GM23338 (cell line): ENCODE data around the gene SRSF3. TPM values are rescaled to one million over a fixed set of nuclear protein-coding genes. Genes with fewer than 3 reads are reported as not detected.

ENCODE experiments used
- ATAC-seq: fragments of 200-7000 bp; cut with Tn5 transposase; 3 replicates; pipeline ENCODE4 v1.9.1; 2020
- DNase-seq: peaks from one replicate; pipeline ENCODE4 v3.0.0-alpha.2; 2015; ENCODE audit warnings: low spot score
- H2AFZ ChIP-seq: fragments of 200-600 bp; sonication (generic); 2 replicates; pipeline ENCODE4 v1.8.0; 2016; ENCODE audit warnings: antibody characterized with exemption, mild to moderate bottlenecking, moderate library complexity
- H3F3A ChIP-seq: fragments of 200-600 bp; sonication (generic); replicated peaks from 2 replicates; pipeline ENCODE4 v1.8.0; 2017; ENCODE audit warnings: antibody characterized with exemption, mixed run types, low read depth
- H3K27ac ChIP-seq: fragments of 200-600 bp; sonication (generic); 2 replicates; pipeline ENCODE4 v1.6.1; 2016; ENCODE audit warnings: low read depth
- H3K27me3 ChIP-seq: fragments of 200-600 bp; sonication (generic); 2 replicates; pipeline ENCODE4 v1.8.0; 2016; ENCODE audit warnings: mild to moderate bottlenecking, mixed run types, moderate library complexity; ENCODE audit not compliant: insufficient read depth
- H3K36me3 ChIP-seq: fragments of 200-600 bp; sonication (generic); 2 replicates; pipeline ENCODE4 v1.8.0; 2016; ENCODE audit warnings: mild to moderate bottlenecking; ENCODE audit not compliant: insufficient read depth
- H3K4me1 ChIP-seq: fragments of 200-600 bp; sonication (generic); 2 replicates; pipeline ENCODE4 v1.8.0; 2016; ENCODE audit warnings: mild to moderate bottlenecking, moderate library complexity; ENCODE audit not compliant: insufficient read depth
- H3K4me2 ChIP-seq: fragments of 200-600 bp; sonication (generic); 2 replicates; pipeline ENCODE4 v1.7.1; 2017; ENCODE audit warnings: mixed run types
- H3K4me3 ChIP-seq: fragments of 200-600 bp; sonication (generic); 2 replicates; pipeline ENCODE4 v1.6.1; 2016; ENCODE audit warnings: mixed run types
- H3K79me2 ChIP-seq: fragments of 200-600 bp; sonication (generic); replicated peaks from 2 replicates; pipeline ENCODE4 v1.8.0; 2017; ENCODE audit warnings: mild to moderate bottlenecking; ENCODE audit not compliant: insufficient read depth
- H3K9me2 ChIP-seq: fragments of 200-600 bp; sonication (generic); 2 replicates; pipeline ENCODE4 v1.8.0; 2017; ENCODE audit not compliant: insufficient read depth
- H4K20me1 ChIP-seq: fragments of 200-600 bp; sonication (generic); replicated peaks from 2 replicates; pipeline ENCODE4 v1.8.0; 2017; ENCODE audit warnings: mild to moderate bottlenecking; ENCODE audit not compliant: insufficient read depth
- H3K27ac Mint-ChIP-seq: 2 replicates; pipeline ENCODE4 v1.8.0; 2020; ENCODE audit warnings: inconsistent platforms, mild to moderate bottlenecking, moderate library complexity, mixed read lengths
- H3K27me3 Mint-ChIP-seq: 3 replicates; pipeline ENCODE4 v1.8.0; 2022; ENCODE audit warnings: low read depth, mild to moderate bottlenecking, moderate library complexity, mixed read lengths, inconsistent platforms; ENCODE audit not compliant: insufficient read depth, poor library complexity
- H3K36me3 Mint-ChIP-seq: 3 replicates; pipeline ENCODE4 v1.8.0; 2021; ENCODE audit warnings: low read depth, mild to moderate bottlenecking, inconsistent platforms, moderate library complexity, mixed read lengths
- H3K4me1 Mint-ChIP-seq: 3 replicates; pipeline ENCODE4 v1.8.0; 2020; ENCODE audit warnings: mild to moderate bottlenecking, inconsistent platforms, mixed read lengths
- H3K4me3 Mint-ChIP-seq: 3 replicates; pipeline ENCODE4 v1.8.0; 2021; ENCODE audit warnings: moderate library complexity, mild to moderate bottlenecking, inconsistent platforms, mixed read lengths
- H3K9me3 Mint-ChIP-seq: 3 replicates; pipeline ENCODE4 v1.8.0; 2020; ENCODE audit warnings: moderate library complexity, mild to moderate bottlenecking, inconsistent platforms, mixed read lengths
- CREB1 ChIP-seq: fragments of 250-450 bp; sonication (Bioruptor Pico); IDR thresholded peaks from 2 replicates; pipeline ENCODE4 v1.5.0; 2020; ENCODE audit warnings: low read depth, mild to moderate bottlenecking, moderate library complexity
- EZH2 ChIP-seq: fragments of 200-600 bp; sonication (generic); IDR thresholded peaks from one replicate; pipeline ENCODE4 v1.8.0; 2017; ENCODE audit warnings: antibody characterized with exemption, mild to moderate bottlenecking, low read depth; ENCODE audit not compliant: unreplicated experiment
- EZH2phosphoT487 ChIP-seq: fragments of 200-600 bp; sonication (generic); IDR thresholded peaks from one replicate; pipeline ENCODE4 v1.8.1; 2018; ENCODE audit warnings: antibody characterized with exemption; ENCODE audit not compliant: unreplicated experiment
- NANOG ChIP-seq: IDR thresholded peaks from 2 replicates; pipeline ENCODE4 v1.6.1; 2016; ENCODE audit warnings: antibody characterized with exemption, borderline replicate concordance
- STAT1 ChIP-seq: IDR thresholded peaks from one replicate; pipeline ENCODE4 v1.6.1; 2016; ENCODE audit warnings: antibody characterized with exemption; ENCODE audit not compliant: unreplicated experiment
- ZNF331 ChIP-seq: fragments of 250-450 bp; sonication (Bioruptor Pico); IDR thresholded peaks from 2 replicates; pipeline ENCODE4 v1.5.0; 2020; ENCODE audit warnings: low read depth, mild to moderate bottlenecking, moderate library complexity
- polyA plus RNA-seq: library from polyadenylated mRNA; unstranded; fragments of >200 nt; fragmentation: Nextera tagmentation; extraction: Ambion mirVana; gene quantifications from 2 replicates; pipeline ENCODE4 v1.2.1, GENCODE V29; 2016
- total RNA-seq: library from RNA; depleted of rRNA; stranded (reverse); fragments of >200 nt; shearing (Covaris generic); gene quantifications from 2 replicates; pipeline ENCODE4 v1.2.3, GENCODE V29; 2014
- TF ChIP-seq, protein P1 (sequence below), 2 experiments: fragments of 200-600 bp in 1 of 2; sonication (generic) in 1 of 2; conservative IDR thresholded peaks; 2 replicates each; pipeline versions ENCODE4 v1.5.1 to v1.6.1; 2016 to 2017; ENCODE audit warnings: antibody characterized with exemption in 2 of 2, low read depth in 2 of 2, mild to moderate bottlenecking in 2 of 2, moderate library complexity in 1 of 2
- TF ChIP-seq, protein P2 (sequence below): IDR thresholded peaks from 2 replicates; pipeline ENCODE4 v1.6.1; 2016; ENCODE audit warnings: antibody characterized with exemption
- TF ChIP-seq, protein P3 (sequence below): IDR thresholded peaks from one replicate; pipeline ENCODE4 v1.6.1; 2018; ENCODE audit warnings: antibody characterized with exemption; ENCODE audit not compliant: unreplicated experiment

SRSF3 gene
- total and polyA plus RNA-seq, 2 experiments from 2014 or later: 436 to 655 TPM

DNA sequence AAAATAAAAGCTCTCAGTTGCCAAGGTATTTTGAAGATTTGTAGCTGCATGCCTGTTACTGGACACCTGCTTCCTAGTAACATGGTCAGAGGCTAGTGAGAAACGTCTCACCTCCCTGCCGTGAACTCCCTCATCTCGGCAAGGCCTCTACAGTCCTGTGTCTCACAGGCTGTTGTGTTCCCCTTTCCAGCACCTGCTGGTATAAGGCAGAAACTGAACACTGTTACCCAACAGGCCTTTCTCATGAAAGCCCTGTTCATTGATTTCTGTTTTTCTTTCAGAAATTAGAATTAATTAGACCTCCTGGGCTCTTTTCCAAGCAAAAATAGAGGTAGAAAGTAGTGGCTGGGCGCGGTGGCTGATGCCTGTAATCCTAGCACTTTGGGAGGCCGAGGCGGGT is 17.6 kb upstream of the SRSF3 start:
- Mint-ChIP-seq H3K4me3 (no peak overlapping the region), H3K27ac (no peak overlapping the region), H3K27me3 (peaks cover 9% of the 10 kb centered on the region), H3K36me3 (no peaks in the 10 kb centered on the region), H3K9me3 (0 out of 3 replicates have a peak, but pooled peaks cover 2% of the 10 kb centered on the region), H3K4me1 (peaks cover 6% of the 10 kb centered on the region)
- Histone ChIP-seq H3K27ac (no peak overlapping the region), H4K20me1 (no peaks in the 10 kb centered on the region), H3K4me1 (no peaks in the 10 kb centered on the region), H3K36me3 (no peaks in the 10 kb centered on the region), H3K4me3 (no peak overlapping the region), H3K27me3 (no peaks in the 10 kb centered on the region), H3K4me2 (no peak overlapping the region), H3F3A (0 out of 2 replicates have a peak, but pooled peaks cover 4% of the 10 kb centered on the region), H2AFZ (peak overlapping the region; percentile 59; the same call in 1 of the 2 replicates), H3K9me2 (no peaks in the 10 kb centered on the region), H3K79me2 (no peaks in the 10 kb centered on the region)
- TF ChIP-seq, protein P1, sequence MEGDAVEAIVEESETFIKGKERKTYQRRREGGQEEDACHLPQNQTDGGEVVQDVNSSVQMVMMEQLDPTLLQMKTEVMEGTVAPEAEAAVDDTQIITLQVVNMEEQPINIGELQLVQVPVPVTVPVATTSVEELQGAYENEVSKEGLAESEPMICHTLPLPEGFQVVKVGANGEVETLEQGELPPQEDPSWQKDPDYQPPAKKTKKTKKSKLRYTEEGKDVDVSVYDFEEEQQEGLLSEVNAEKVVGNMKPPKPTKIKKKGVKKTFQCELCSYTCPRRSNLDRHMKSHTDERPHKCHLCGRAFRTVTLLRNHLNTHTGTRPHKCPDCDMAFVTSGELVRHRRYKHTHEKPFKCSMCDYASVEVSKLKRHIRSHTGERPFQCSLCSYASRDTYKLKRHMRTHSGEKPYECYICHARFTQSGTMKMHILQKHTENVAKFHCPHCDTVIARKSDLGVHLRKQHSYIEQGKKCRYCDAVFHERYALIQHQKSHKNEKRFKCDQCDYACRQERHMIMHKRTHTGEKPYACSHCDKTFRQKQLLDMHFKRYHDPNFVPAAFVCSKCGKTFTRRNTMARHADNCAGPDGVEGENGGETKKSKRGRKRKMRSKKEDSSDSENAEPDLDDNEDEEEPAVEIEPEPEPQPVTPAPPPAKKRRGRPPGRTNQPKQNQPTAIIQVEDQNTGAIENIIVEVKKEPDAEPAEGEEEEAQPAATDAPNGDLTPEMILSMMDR (conservative IDR thresholded peaks at IDR 0.05; ENCODE audit: low read depth in 2 of 2): no peak
- TF ChIP-seq, protein P2, sequence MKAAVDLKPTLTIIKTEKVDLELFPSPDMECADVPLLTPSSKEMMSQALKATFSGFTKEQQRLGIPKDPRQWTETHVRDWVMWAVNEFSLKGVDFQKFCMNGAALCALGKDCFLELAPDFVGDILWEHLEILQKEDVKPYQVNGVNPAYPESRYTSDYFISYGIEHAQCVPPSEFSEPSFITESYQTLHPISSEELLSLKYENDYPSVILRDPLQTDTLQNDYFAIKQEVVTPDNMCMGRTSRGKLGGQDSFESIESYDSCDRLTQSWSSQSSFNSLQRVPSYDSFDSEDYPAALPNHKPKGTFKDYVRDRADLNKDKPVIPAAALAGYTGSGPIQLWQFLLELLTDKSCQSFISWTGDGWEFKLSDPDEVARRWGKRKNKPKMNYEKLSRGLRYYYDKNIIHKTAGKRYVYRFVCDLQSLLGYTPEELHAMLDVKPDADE: no peak
- TF ChIP-seq EZH2: no peak
- TF ChIP-seq CREB1 (CRISPR knock-in tag): no peak
- no peak for TF ChIP-seq ZNF331 (CRISPR knock-in tag)
- TF ChIP-seq, protein P3, sequence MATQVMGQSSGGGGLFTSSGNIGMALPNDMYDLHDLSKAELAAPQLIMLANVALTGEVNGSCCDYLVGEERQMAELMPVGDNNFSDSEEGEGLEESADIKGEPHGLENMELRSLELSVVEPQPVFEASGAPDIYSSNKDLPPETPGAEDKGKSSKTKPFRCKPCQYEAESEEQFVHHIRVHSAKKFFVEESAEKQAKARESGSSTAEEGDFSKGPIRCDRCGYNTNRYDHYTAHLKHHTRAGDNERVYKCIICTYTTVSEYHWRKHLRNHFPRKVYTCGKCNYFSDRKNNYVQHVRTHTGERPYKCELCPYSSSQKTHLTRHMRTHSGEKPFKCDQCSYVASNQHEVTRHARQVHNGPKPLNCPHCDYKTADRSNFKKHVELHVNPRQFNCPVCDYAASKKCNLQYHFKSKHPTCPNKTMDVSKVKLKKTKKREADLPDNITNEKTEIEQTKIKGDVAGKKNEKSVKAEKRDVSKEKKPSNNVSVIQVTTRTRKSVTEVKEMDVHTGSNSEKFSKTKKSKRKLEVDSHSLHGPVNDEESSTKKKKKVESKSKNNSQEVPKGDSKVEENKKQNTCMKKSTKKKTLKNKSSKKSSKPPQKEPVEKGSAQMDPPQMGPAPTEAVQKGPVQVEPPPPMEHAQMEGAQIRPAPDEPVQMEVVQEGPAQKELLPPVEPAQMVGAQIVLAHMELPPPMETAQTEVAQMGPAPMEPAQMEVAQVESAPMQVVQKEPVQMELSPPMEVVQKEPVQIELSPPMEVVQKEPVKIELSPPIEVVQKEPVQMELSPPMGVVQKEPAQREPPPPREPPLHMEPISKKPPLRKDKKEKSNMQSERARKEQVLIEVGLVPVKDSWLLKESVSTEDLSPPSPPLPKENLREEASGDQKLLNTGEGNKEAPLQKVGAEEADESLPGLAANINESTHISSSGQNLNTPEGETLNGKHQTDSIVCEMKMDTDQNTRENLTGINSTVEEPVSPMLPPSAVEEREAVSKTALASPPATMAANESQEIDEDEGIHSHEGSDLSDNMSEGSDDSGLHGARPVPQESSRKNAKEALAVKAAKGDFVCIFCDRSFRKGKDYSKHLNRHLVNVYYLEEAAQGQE: no peak
- TF ChIP-seq NANOG: no peak
- no peak for TF ChIP-seq STAT1
- no peak for TF ChIP-seq EZH2phosphoT487
- no peak for DNase-seq
- ATAC-seq: no peak

DNA sequence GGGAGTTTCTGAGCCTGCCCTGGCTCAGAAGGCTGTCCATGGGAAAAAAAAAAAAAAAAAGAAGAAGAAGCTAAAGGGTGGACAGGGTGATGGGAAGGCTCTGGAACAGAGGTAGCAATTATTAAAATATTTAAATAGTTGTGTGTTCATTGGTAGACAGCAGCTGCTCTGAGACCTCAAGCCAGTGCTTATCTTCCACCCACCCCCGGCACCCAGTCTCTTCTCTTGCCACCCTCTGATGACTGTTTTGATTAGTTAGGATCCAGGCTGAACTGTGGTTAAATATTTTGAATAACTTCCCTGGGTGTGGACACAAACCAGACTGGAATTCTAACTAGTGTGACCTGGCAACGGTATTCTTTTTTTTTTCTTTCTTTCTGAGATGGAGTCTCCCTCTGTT is 16.9 kb upstream of the SRSF3 start:
- no peak overlapping the region for H2AFZ ChIP-seq
- no peak for ATAC-seq
- no peak for TF ChIP-seq ZNF331 (CRISPR knock-in tag)
- TF ChIP-seq, protein P2: no peak

More for the DNA sequence above, 16.9 kb upstream of the SRSF3 start:
- peaks cover 6% of the 10 kb centered on the region for H3K4me1 Mint-ChIP-seq
- H3K27me3 Mint-ChIP-seq: peaks cover 11% of the 10 kb centered on the region
- H4K20me1 ChIP-seq: no peaks in the 10 kb centered on the region
- H3K4me1 ChIP-seq: no peaks in the 10 kb centered on the region
- H3K9me3 Mint-ChIP-seq: no peaks in the 10 kb centered on the region
- H3K36me3 ChIP-seq: no peaks in the 10 kb centered on the region
- H3K36me3 Mint-ChIP-seq: no peaks in the 10 kb centered on the region
- H3K79me2 ChIP-seq: no peaks in the 10 kb centered on the region
- H3K27ac Mint-ChIP-seq: no peak overlapping the region
- H3K4me3 Mint-ChIP-seq: no peak overlapping the region
- H3K4me2 ChIP-seq: no peak overlapping the region
- H3K9me2 ChIP-seq: no peaks in the 10 kb centered on the region
- no peak for DNase-seq
- no peaks in the 10 kb centered on the region for H3K27me3 ChIP-seq
- H3K4me3 ChIP-seq: no peak overlapping the region
- 0 out of 2 replicates have a peak, but pooled peaks cover 4% of the 10 kb centered on the region for H3F3A ChIP-seq
- no peak overlapping the region for H3K27ac ChIP-seq
